Spinal cord (tissue), 10 donors: ENCODE results near the gene PLCH1. TPM values are rescaled to one million over a fixed set of nuclear protein-coding genes. Genes with fewer than 3 reads are reported as not detected.

Experiments used
- DNase-seq, 6 donors: peaks; one replicate each; pipeline versions ENCODE4 v3.0.0 to v3.0.0-alpha.2; 2013 to 2015; ENCODE audit warnings: low spot score in 6 of 6, low read depth in 4 of 6
- H3K27ac ChIP-seq: one replicate; pipeline ENCODE4 v1.5.1; 2013; ENCODE audit warnings: low read depth, low read length, control low read depth
- H3K27me3 ChIP-seq: one replicate; pipeline ENCODE4 v1.6.1; 2013; ENCODE audit warnings: low read length; ENCODE audit not compliant: control insufficient read depth, insufficient read depth
- H3K36me3 ChIP-seq: one replicate; pipeline ENCODE4 v1.6.1; 2013; ENCODE audit warnings: low read length; ENCODE audit not compliant: control insufficient read depth, insufficient read depth
- H3K4me1 ChIP-seq: one replicate; pipeline ENCODE4 v1.6.1; 2013; ENCODE audit warnings: low read length; ENCODE audit not compliant: control insufficient read depth, insufficient read depth
- H3K4me3 ChIP-seq: one replicate; pipeline ENCODE4 v1.5.1; 2013; ENCODE audit warnings: low read depth, low read length, control low read depth
- H3K9me3 ChIP-seq: one replicate; pipeline ENCODE4 v1.6.1; 2013; ENCODE audit warnings: low read length; ENCODE audit not compliant: control insufficient read depth, insufficient read depth
- WGBS: methylation state at CpG from one replicate; pipeline ENCODE4 v1.1.5; 2013; ENCODE audit warnings: missing lambda C conversion rate; ENCODE audit not compliant: insufficient coverage; 5-methylcytosine and 5-hydroxymethylcytosine counted together
- polyA plus RNA-seq, 2 donors: library from polyadenylated mRNA; unstranded; fragments of 120-200 nt; gene quantifications; one replicate each; pipeline ENCODE4 v1.2.1, GENCODE V29; 2013; ENCODE audit not compliant: insufficient read length in 2 of 2
- total RNA-seq, 2 donors: library from RNA; depleted of rRNA in 1 of 2; stranded (reverse); fragments of 120-200 nt in 1 of 2; fragments of >200 nt in 1 of 2; gene quantifications; one replicate each; pipeline versions ENCODE4 v1.2.3 to v1.2.4, GENCODE V29; 2013 to 2014
- donor health status: healthy.

The PLCH1 gene
- total and polyA plus RNA-seq, 4 donors = 10.2 to 20.6 (median 12.9) TPM

GRCh38 chr3:155701882-155702465, 42.9 kb downstream of the PLCH1 start:
- no peaks in the 10 kb centered on the region for H3K27me3 ChIP-seq
- no CpG with 5 or more reads among the region's 5 CpGs for WGBS
- peak; percentile 46 to 94 (median 66) for DNase-seq

GRCh38 chr3:155697542-155697941, 47.3 kb downstream of the PLCH1 start:
- no peaks in the 10 kb centered on the region for H3K27me3 ChIP-seq
- 57% methylated on average over 1 of the region's 2 CpGs for WGBS
- DNase-seq = no peak
- H3K4me3 ChIP-seq = no peak overlapping the region
- H3K27ac ChIP-seq = no peak overlapping the region
- H3K4me1 ChIP-seq = no peaks in the 10 kb centered on the region
- H3K9me3 ChIP-seq = no peaks in the 10 kb centered on the region
- H3K36me3 ChIP-seq = no peaks in the 10 kb centered on the region

More at GRCh38 chr3:155701882-155702465, 42.9 kb downstream of the PLCH1 start:
- peak overlapping the region; percentile 83 for H3K27ac ChIP-seq
- H3K4me3 ChIP-seq = no peak overlapping the region
- H3K4me1 ChIP-seq = peaks cover 4% of the 10 kb centered on the region
- H3K36me3 ChIP-seq = no peaks in the 10 kb centered on the region
- no peaks in the 10 kb centered on the region for H3K9me3 ChIP-seq

GRCh38 chr3:155690921-155691320, 54.0 kb downstream of the PLCH1 start:
- H3K9me3 ChIP-seq = no peaks in the 10 kb centered on the region
- no peaks in the 10 kb centered on the region for H3K27me3 ChIP-seq
- H3K27ac ChIP-seq = no peak overlapping the region
- no peak for DNase-seq
- no peaks in the 10 kb centered on the region for H3K4me1 ChIP-seq
- no peak overlapping the region for H3K4me3 ChIP-seq
- no peaks in the 10 kb centered on the region for H3K36me3 ChIP-seq

- Histone ChIP-seq H3K4me1 (no peaks in the 10 kb centered on the region), H3K27ac (no peak overlapping the region), H3K36me3 (no peaks in the 10 kb centered on the region), H3K9me3 (no peaks in the 10 kb centered on the region), H3K27me3 (no peaks in the 10 kb centered on the region), H3K4me3 (no peak overlapping the region)
- WGBS = 99% methylated on average over 3 of the region's 3 CpGs
- DNase-seq = no peak
These were observed 56.4 kb downstream of the PLCH1 start for GRCh38 chr3:155688481-155688880.

- H3K4me1 ChIP-seq = no peaks in the 10 kb centered on the region
- H3K4me3 ChIP-seq = no peak overlapping the region
- DNase-seq = no peak
- H3K36me3 ChIP-seq = no peaks in the 10 kb centered on the region
- no CpG with 5 or more reads among the region's 2 CpGs for WGBS
- H3K27ac ChIP-seq = no peak overlapping the region
- no peaks in the 10 kb centered on the region for H3K9me3 ChIP-seq
- H3K27me3 ChIP-seq = no peaks in the 10 kb centered on the region
These were observed 61.5 kb downstream of the PLCH1 start for GRCh38 chr3:155683344-155683720.

- DNase-seq = peak in 1 of 6 donors; percentile 63
- no peaks in the 10 kb centered on the region for H3K9me3 ChIP-seq
- H3K27ac ChIP-seq = no peak overlapping the region
- H3K4me3 ChIP-seq = no peak overlapping the region
- H3K36me3 ChIP-seq = no peaks in the 10 kb centered on the region
- 67% methylated on average over 1 of the region's 3 CpGs for WGBS
- no peaks in the 10 kb centered on the region for H3K27me3 ChIP-seq
- no peaks in the 10 kb centered on the region for H3K4me1 ChIP-seq
These were observed 62.2 kb downstream of the PLCH1 start for GRCh38 chr3:155682426-155683343.

GRCh38 chr3:155676252-155676981, 68.5 kb downstream of the PLCH1 start:
- no peaks in the 10 kb centered on the region for H3K4me1 ChIP-seq
- peak; percentile 27 to 87 (median 56) for DNase-seq
- no peaks in the 10 kb centered on the region for H3K27me3 ChIP-seq
- WGBS = 11% methylated on average over 6 of the region's 14 CpGs
- H3K4me3 ChIP-seq = peak overlapping the region; percentile 42
- H3K27ac ChIP-seq = no peak overlapping the region
- no peaks in the 10 kb centered on the region for H3K9me3 ChIP-seq
- no peaks in the 10 kb centered on the region for H3K36me3 ChIP-seq

- no peak overlapping the region for H3K27ac ChIP-seq
These were observed 69.8 kb downstream of the PLCH1 start for GRCh38 chr3:155675094-155675493.

GRCh38 chr3:155673421-155673820, 71.5 kb downstream of the PLCH1 start:
- Histone ChIP-seq H3K27me3 (no peaks in the 10 kb centered on the region), H3K36me3 (no peaks in the 10 kb centered on the region), H3K4me3 (no peak overlapping the region), H3K9me3 (no peaks in the 10 kb centered on the region), H3K27ac (no peak overlapping the region), H3K4me1 (no peaks in the 10 kb centered on the region)
- no CpG with 5 or more reads among the region's 4 CpGs for WGBS
- peak in 1 of 6 donors; percentile 18 for DNase-seq

More at GRCh38 chr3:155675094-155675493, 69.8 kb downstream of the PLCH1 start:
- no CpG with 5 or more reads among the region's 1 CpG for WGBS
- H3K9me3 ChIP-seq = no peaks in the 10 kb centered on the region
- DNase-seq = no peak
- no peaks in the 10 kb centered on the region for H3K4me1 ChIP-seq
- H3K36me3 ChIP-seq = no peaks in the 10 kb centered on the region
- H3K4me3 ChIP-seq = no peak overlapping the region
- H3K27me3 ChIP-seq = no peaks in the 10 kb centered on the region
